A549 (cell line): ENCODE results near the gene USP12. TPM values are rescaled to one million over a fixed set of nuclear protein-coding genes. Genes with fewer than 3 reads are reported as not detected.

Experiments used
- ATAC-seq, 2 experiments: fragments of 200-7000 bp in 1 of 2; fragments of >200 bp in 1 of 2; cut with Nextera tagmentation in 1 of 2; cut with Tn5 transposase in 1 of 2; 3 replicates each; pipeline versions ENCODE4 v1.8.0 to v1.9.1; 2018 to 2020; ENCODE audit warnings: mild to moderate bottlenecking in 1 of 2, moderate library complexity in 1 of 2
- CTCF ChIA-PET: fragments of 300-600 bp; sonication (Branson Sonifier 250); formaldehyde crosslinking; extraction: SDS; loops from one replicate; lab custom pipeline; 2021; ENCODE audit warnings: antibody characterized with exemption, inconsistent platforms; lab: Yijun Ruan, JAX
- POLR2A ChIA-PET: fragments of 350-600 bp; formaldehyde crosslinking; extraction: SDS; loops from one replicate; lab custom pipeline; 2021; ENCODE audit warnings: antibody characterized with exemption, inconsistent platforms; lab: Yijun Ruan, JAX
- DNase-seq, 2 experiments: peaks; one replicate each; pipeline versions ENCODE4 v3.0.0 to v3.0.0-alpha.2; 2011 to 2016; ENCODE audit warnings: low read depth in 1 of 2, low spot score in 1 of 2
- FAIRE-seq: peaks from 2 replicates; lab custom pipeline; 2011; peaks lifted over from hg19 to GRCh38; lab: Jason Lieb, UNC
- H3K27ac ChIP-seq, 2 experiments: fragments of >200 bp; sonication (Bioruptor Twin); formaldehyde crosslinking; 3 replicates each; pipeline ENCODE4 v1.5.1; 2016 to 2017
- H3K4me1 ChIP-seq: fragments of >200 bp; sonication (Bioruptor Twin); formaldehyde crosslinking; 3 replicates; pipeline ENCODE4 v1.6.1; 2016
- H3K4me2 ChIP-seq: fragments of >200 bp; sonication (Bioruptor Twin); formaldehyde crosslinking; 3 replicates; pipeline ENCODE4 v1.6.1; 2016
- H3K4me3 ChIP-seq: fragments of >200 bp; sonication (Bioruptor Twin); formaldehyde crosslinking; 3 replicates; pipeline ENCODE4 v1.5.1; 2016
- H3K9me3 ChIP-seq: fragments of >200 bp; sonication (Bioruptor Twin); formaldehyde crosslinking; 3 replicates; pipeline ENCODE4 v1.6.1; 2016
- BCL3 ChIP-seq: fragments of >200 bp; sonication (Bioruptor Twin); formaldehyde crosslinking; IDR thresholded peaks from 3 replicates; pipeline ENCODE4 v1.6.1; 2016
- CBX8 ChIP-seq: fragments of 200-600 bp; sonication (generic); IDR thresholded peaks from 2 replicates; pipeline ENCODE4 v1.6.1; 2016
- CEBPB ChIP-seq, 2 experiments: fragments of >200 bp in 1 of 2; sonication (Bioruptor Twin) in 1 of 2; formaldehyde crosslinking in 1 of 2; IDR thresholded peaks; 2 replicates each; pipeline ENCODE4 v1.6.1; 2012 to 2016
- CHD2 ChIP-seq: fragments of 150-350 bp; IDR thresholded peaks from 2 replicates; pipeline ENCODE4 v1.6.1; 2014; ENCODE audit warnings: low read length; ENCODE audit not compliant: partially characterized antibody
- E2F6 ChIP-seq: IDR thresholded peaks from 2 replicates; pipeline ENCODE4 v1.6.1; 2012; ENCODE audit warnings: low read depth, borderline replicate concordance
- EHMT2 ChIP-seq: fragments of 200-600 bp; sonication (generic); IDR thresholded peaks from 2 replicates; pipeline ENCODE4 v1.6.1; 2016; ENCODE audit warnings: antibody characterized with exemption, low read depth, mild to moderate bottlenecking, moderate library complexity
- ELK1 ChIP-seq: fragments of 150-350 bp; IDR thresholded peaks from 2 replicates; pipeline ENCODE4 v1.6.1; 2014; ENCODE audit warnings: low read depth, mild to moderate bottlenecking, low read length
- EP300 ChIP-seq, 2 experiments: fragments of >200 bp; sonication (Bioruptor Twin); formaldehyde crosslinking; IDR thresholded peaks; 2 replicates in 1 of 2; 3 replicates in 1 of 2; pipeline ENCODE4 v1.6.1; 2016 to 2017
- FOXS1 ChIP-seq: fragments of 250-450 bp; sonication (Bioruptor Pico); IDR thresholded peaks from 2 replicates; pipeline ENCODE4 v1.5.0; 2020; ENCODE audit warnings: mild to moderate bottlenecking, moderate library complexity
- GATA3 ChIP-seq: IDR thresholded peaks from 2 replicates; pipeline ENCODE4 v1.6.1; 2012; ENCODE audit warnings: borderline replicate concordance
- HOXA7 ChIP-seq: fragments of 250-450 bp; sonication (Bioruptor Pico); IDR thresholded peaks from 2 replicates; pipeline ENCODE4 v1.5.0; 2020; ENCODE audit warnings: mild to moderate bottlenecking, moderate library complexity
- HOXB5 ChIP-seq: fragments of 250-450 bp; sonication (Bioruptor Pico); IDR thresholded peaks from 2 replicates; pipeline ENCODE4 v1.5.0; 2020; ENCODE audit warnings: mild to moderate bottlenecking, moderate library complexity
- JUN ChIP-seq, 2 experiments: fragments of >200 bp; sonication (Bioruptor Twin); formaldehyde crosslinking; IDR thresholded peaks; 2 replicates in 1 of 2; 3 replicates in 1 of 2; pipeline ENCODE4 v1.6.1; 2016 to 2017
- JUNB ChIP-seq: fragments of >200 bp; sonication (Bioruptor Twin); formaldehyde crosslinking; IDR thresholded peaks from 2 replicates; pipeline ENCODE4 v1.6.1; 2016
- KDM5A ChIP-seq: fragments of 200-600 bp; sonication (generic); IDR thresholded peaks from 2 replicates; pipeline ENCODE4 v1.6.1; 2016; ENCODE audit warnings: antibody characterized with exemption, mild to moderate bottlenecking
- MAX ChIP-seq: IDR thresholded peaks from 2 replicates; pipeline ENCODE4 v1.6.1; 2012
- MAZ ChIP-seq: fragments of 150-350 bp; IDR thresholded peaks from 2 replicates; pipeline ENCODE4 v1.6.1; 2014; ENCODE audit warnings: antibody characterized with exemption, low read depth, low read length, borderline replicate concordance
- MYC ChIP-seq: IDR thresholded peaks from 2 replicates; pipeline ENCODE4 v1.6.1; 2012; ENCODE audit warnings: mild to moderate bottlenecking, inconsistent platforms, low read length, improper control_type of control experiment, borderline replicate concordance
- NFE2L2 ChIP-seq: fragments of 150-350 bp; conservative IDR thresholded peaks from 2 replicates; pipeline ENCODE4 v1.6.1; 2014; ENCODE audit warnings: low read length
- NPAS2 ChIP-seq: fragments of 250-450 bp; sonication (Bioruptor Pico); IDR thresholded peaks from 2 replicates; pipeline ENCODE4 v1.8.0; 2022; ENCODE audit warnings: mild to moderate bottlenecking, moderate library complexity, borderline replicate concordance
- NR3C1 ChIP-seq: fragments of >200 bp; sonication (Bioruptor Twin); formaldehyde crosslinking; IDR thresholded peaks from 3 replicates; pipeline ENCODE4 v1.6.1; 2017
- PBX3 ChIP-seq: IDR thresholded peaks from 2 replicates; pipeline ENCODE4 v1.6.1; 2012
- POLR2A ChIP-seq: IDR thresholded peaks from 2 replicates; pipeline ENCODE4 v1.6.1; 2012; ENCODE audit warnings: mild to moderate bottlenecking, low read length
- POLR2AphosphoS2 ChIP-seq: conservative IDR thresholded peaks from 2 replicates; pipeline ENCODE4 v1.6.1; 2012; ENCODE audit warnings: low read length, improper control_type of control experiment, inconsistent platforms
- RARB ChIP-seq: fragments of 250-450 bp; sonication (Bioruptor Pico); IDR thresholded peaks from 2 replicates; pipeline ENCODE4 v1.8.0; 2021; ENCODE audit warnings: mild to moderate bottlenecking, moderate library complexity
- RCOR1 ChIP-seq: fragments of 150-350 bp; IDR thresholded peaks from 2 replicates; pipeline ENCODE4 v1.6.1; 2014; ENCODE audit warnings: antibody characterized with exemption, low read length, low read depth
- RFX5 ChIP-seq: fragments of 450-650 bp; IDR thresholded peaks from 2 replicates; pipeline ENCODE4 v1.7.1; 2014; ENCODE audit warnings: antibody characterized with exemption, mild to moderate bottlenecking, moderate library complexity
- SMC3 ChIP-seq: fragments of >200 bp; sonication (Bioruptor Twin); formaldehyde crosslinking; IDR thresholded peaks from 3 replicates; pipeline ENCODE4 v1.6.1; 2018; ENCODE audit warnings: inconsistent platforms
- TP53 ChIP-seq: fragments of 250-450 bp; sonication (Bioruptor Pico); IDR thresholded peaks from 2 replicates; pipeline ENCODE4 v1.5.0; 2021; ENCODE audit warnings: mild to moderate bottlenecking, moderate library complexity
- USF2 ChIP-seq: fragments of 450-650 bp; IDR thresholded peaks from 2 replicates; pipeline ENCODE4 v1.6.1; 2014; ENCODE audit warnings: antibody characterized with exemption
- ZSCAN20 ChIP-seq: fragments of 250-450 bp; sonication (Bioruptor Pico); IDR thresholded peaks from 2 replicates; pipeline ENCODE4 v1.8.0; 2022; ENCODE audit warnings: mild to moderate bottlenecking, moderate library complexity
- WGBS: methylation state at CpG from one replicate; pipeline ENCODE4 v1.1.6; 2017; ENCODE audit errors: missing lambda C conversion rate; 5-methylcytosine and 5-hydroxymethylcytosine counted together
- polyA plus RNA-seq, 4 experiments: library from polyadenylated mRNA; depleted of rRNA in 3 of 4; stranded (reverse); fragments of >200 nt; fragmentation: RNase III in 1 of 4; extraction: RNeasy Plus Mini Kit Qiagen cat#74134 plus additional on column Dnase treatment in 1 of 4; gene quantifications; 2 replicates in 3 of 4; 3 replicates in 1 of 4; pipeline ENCODE4 v1.2.3, GENCODE V29; 2011 to 2017

The USP12 gene
- polyA plus RNA-seq, 2 of the 4 experiments (the other 2 are of a cell fraction): 19.1 to 21.2 TPM

- no peak for TF ChIP-seq EHMT2
- TF ChIP-seq FOXS1 (CRISPR knock-in tag): no peak
- TF ChIP-seq TP53: no peak
- TF ChIP-seq MAX: no peak
- no peak for TF ChIP-seq MAZ
- TF ChIP-seq CEBPB (IDR thresholded peaks at IDR 0.05): no peak
- TF ChIP-seq HOXA7 (CRISPR knock-in tag): no peak
- TF ChIP-seq RARB (CRISPR knock-in tag): no peak
- no peak for TF ChIP-seq ELK1
- TF ChIP-seq MYC: no peak
- TF ChIP-seq JUN (IDR thresholded peaks at IDR 0.05): no peak
- TF ChIP-seq NPAS2 (CRISPR knock-in tag): no peak
- no peak for TF ChIP-seq POLR2AphosphoS2
- no peak for TF ChIP-seq CHD2
- no peak for TF ChIP-seq RFX5
- TF ChIP-seq USF2: no peak
- TF ChIP-seq NFE2L2: no peak
- TF ChIP-seq BCL3: no peak
- TF ChIP-seq KDM5A: no peak
- TF ChIP-seq CBX8: no peak
Observed at GRCh38 chr13:27101847-27102246, 69.8 kb downstream of the USP12 start.

GRCh38 chr13:27101289-27101688 lies 70.3 kb downstream of the USP12 start:
- Histone ChIP-seq H3K9me3 (no peaks in the 10 kb centered on the region), H3K4me2 (no peak overlapping the region), H3K27ac (no peak overlapping the region), H3K4me3 (no peak overlapping the region), H3K4me1 (no peaks in the 10 kb centered on the region)
- WGBS: 88% methylated on average over 1 of the region's 1 CpG
- CTCF ChIA-PET: no interaction called here
- TF ChIP-seq NR3C1 (no peak), POLR2A (no peak), E2F6 (no peak), JUNB (no peak), GATA3 (no peak), HOXA7 (CRISPR knock-in tag) (no peak), ZSCAN20 (CRISPR knock-in tag) (no peak), MAZ (no peak), EP300 (IDR thresholded peaks at IDR 0.05) (no peak), HOXB5 (CRISPR knock-in tag) (no peak), SMC3 (no peak), PBX3 (no peak), USF2 (no peak), RCOR1 (no peak)
- DNase-seq (no peak), ATAC-seq (no peak), FAIRE-seq (no peak)
- POLR2A ChIA-PET: no interaction called here

More at GRCh38 chr13:27101847-27102246, 69.8 kb downstream of the USP12 start:
- ChIA-PET POLR2A (no interaction called here), CTCF (no interaction called here)
- Histone ChIP-seq H3K4me2 (no peak overlapping the region), H3K4me1 (no peaks in the 10 kb centered on the region), H3K4me3 (no peak overlapping the region), H3K27ac (no peak overlapping the region), H3K9me3 (no peaks in the 10 kb centered on the region)
- no peak for ATAC-seq
- 84% methylated on average over 3 of the region's 3 CpGs for WGBS
- no peak for FAIRE-seq
- DNase-seq: no peak
